Stimulated activated CD4-positive, alpha-beta T cell treated with anti-CD3 and anti-CD28 coated beads, Interleukin-12 subunit alpha, Interleukin-12 subunit beta, amount 100 ng/mL, for 4 hours (primary cell): ENCODE measurements around the gene KRT76.

Source experiments
- DNase-seq: peaks from one replicate; pipeline ENCODE4 v3.0.0-alpha.2; 2020

KRT76 gene

GRCh38 chr12:52776913-52777395, at the start of gene KRT76:
Gene KRT76 (minus strand): TSS chr12:52777345. CDS start chr12:52777291, 54 bp downstream.
- no peak for DNase-seq

- no peak for DNase-seq
These were observed 48.8 kb upstream of the KRT76 start for GRCh38 chr12:52825961-52826360.

GRCh38 chr12:52824741-52825410, 47.7 kb upstream of the KRT76 start:
- no peak for DNase-seq

- DNase-seq, result no peak
These were observed 46.8 kb upstream of the KRT76 start for GRCh38 chr12:52823761-52824450.

GRCh38 chr12:52822771-52823510, 45.8 kb upstream of the KRT76 start:
- DNase-seq, result no peak

- DNase-seq, result no peak
These were observed 44.9 kb upstream of the KRT76 start for GRCh38 chr12:52821826-52822660.

- DNase-seq, result no peak
These were observed 44.1 kb upstream of the KRT76 start for GRCh38 chr12:52821071-52821730.

- no peak for DNase-seq
These were observed 43.4 kb upstream of the KRT76 start for GRCh38 chr12:52820521-52820920.

GRCh38 chr12:52819731-52820510, 42.8 kb upstream of the KRT76 start:
- DNase-seq, result no peak

GRCh38 chr12:52818887-52819420, 41.8 kb upstream of the KRT76 start:
- DNase-seq, result no peak

- DNase-seq, result no peak
These were observed 41.2 kb upstream of the KRT76 start for GRCh38 chr12:52818388-52818787.

- no peak for DNase-seq
These were observed 40.6 kb upstream of the KRT76 start for GRCh38 chr12:52817699-52818238.

GRCh38 chr12:52817003-52817698, 40.0 kb upstream of the KRT76 start:
- no peak for DNase-seq

GRCh38 chr12:52815676-52816588, 38.8 kb upstream of the KRT76 start:
- DNase-seq, result no peak

GRCh38 chr12:52815161-52815560, 38.0 kb upstream of the KRT76 start:
- DNase-seq, result no peak

- no peak for DNase-seq
These were observed 37.6 kb upstream of the KRT76 start for GRCh38 chr12:52814710-52815155.

- no peak for DNase-seq
These were observed 37.0 kb upstream of the KRT76 start, which contains the start of gene KRT4 for GRCh38 chr12:52813885-52814709. Gene KRT4 (minus strand): TSS chr12:52814116. CDS start chr12:52814058, 58 bp downstream.
